HG02623 (cell line): ENCODE results near the gene KMT2A.
A peak's percentile ranks its signal among the peaks of the same experiment; 100 is the strongest.
"Not testable (repeated sequence)": the region's sequence is repeated elsewhere in the genome, so short reads cannot be mapped to it uniquely, and the experiment has no call there.

Source experiments
- ATAC-seq: cut with Tn5 transposase; IDR thresholded peaks from one replicate; pipeline ENCODE4 v1.9.1; 2021; ENCODE audit warnings: moderate library complexity; ENCODE audit not compliant: unreplicated experiment

The KMT2A gene

DNA sequence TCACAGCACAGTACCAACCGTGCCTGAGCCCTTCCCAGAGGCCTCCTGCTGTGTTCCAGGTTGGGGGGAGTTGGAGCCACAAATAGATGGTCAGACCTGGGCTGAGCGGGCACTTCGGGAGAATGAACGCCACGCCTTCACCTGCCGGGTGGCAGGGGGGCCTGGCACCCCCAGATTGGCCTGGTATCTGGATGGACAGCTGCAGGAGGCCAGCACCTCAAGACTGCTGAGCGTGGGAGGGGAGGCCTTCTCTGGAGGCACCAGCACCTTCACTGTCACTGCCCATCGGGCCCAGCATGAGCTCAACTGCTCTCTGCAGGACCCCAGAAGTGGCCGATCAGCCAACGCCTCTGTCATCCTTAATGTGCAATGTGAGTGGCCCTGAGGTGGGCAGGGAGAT is 95.8 kb downstream of the KMT2A start:
- no peak for ATAC-seq

DNA sequence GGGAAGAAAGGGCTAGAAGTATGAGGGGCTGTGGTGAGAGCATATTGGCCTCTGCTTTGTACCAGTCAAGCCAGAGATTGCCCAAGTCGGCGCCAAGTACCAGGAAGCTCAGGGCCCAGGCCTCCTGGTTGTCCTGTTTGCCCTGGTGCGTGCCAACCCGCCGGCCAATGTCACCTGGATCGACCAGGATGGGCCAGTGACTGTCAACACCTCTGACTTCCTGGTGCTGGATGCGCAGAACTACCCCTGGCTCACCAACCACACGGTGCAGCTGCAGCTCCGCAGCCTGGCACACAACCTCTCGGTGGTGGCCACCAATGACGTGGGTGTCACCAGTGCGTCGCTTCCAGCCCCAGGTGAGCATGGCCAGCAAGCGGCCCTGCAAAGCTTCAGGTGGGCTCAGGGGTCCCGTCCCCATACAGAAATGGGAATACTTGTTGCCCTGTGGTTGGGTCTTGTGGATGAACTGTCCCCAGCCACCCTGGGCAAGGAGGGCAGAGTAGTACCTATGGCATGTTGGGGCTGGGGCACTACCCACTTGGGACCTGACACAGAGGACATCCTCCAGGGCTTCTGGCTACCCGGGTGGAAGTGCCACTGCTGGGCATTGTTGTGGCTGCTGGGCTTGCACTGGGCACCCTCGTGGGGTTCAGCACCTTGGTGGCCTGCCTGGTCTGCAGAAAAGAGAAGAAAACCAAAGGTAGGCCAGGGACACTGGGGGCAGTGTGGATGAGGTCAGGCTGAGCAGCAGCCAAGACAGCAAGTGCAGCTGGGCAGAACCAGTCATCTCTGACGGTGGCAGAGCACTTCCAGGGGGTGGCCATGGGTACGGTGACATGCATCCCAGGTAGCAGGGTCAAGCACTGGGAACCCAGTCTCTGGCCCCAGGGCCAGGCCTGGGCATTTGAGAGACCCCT is 96.8 kb downstream of the KMT2A start:
- no peak for ATAC-seq

DNA sequence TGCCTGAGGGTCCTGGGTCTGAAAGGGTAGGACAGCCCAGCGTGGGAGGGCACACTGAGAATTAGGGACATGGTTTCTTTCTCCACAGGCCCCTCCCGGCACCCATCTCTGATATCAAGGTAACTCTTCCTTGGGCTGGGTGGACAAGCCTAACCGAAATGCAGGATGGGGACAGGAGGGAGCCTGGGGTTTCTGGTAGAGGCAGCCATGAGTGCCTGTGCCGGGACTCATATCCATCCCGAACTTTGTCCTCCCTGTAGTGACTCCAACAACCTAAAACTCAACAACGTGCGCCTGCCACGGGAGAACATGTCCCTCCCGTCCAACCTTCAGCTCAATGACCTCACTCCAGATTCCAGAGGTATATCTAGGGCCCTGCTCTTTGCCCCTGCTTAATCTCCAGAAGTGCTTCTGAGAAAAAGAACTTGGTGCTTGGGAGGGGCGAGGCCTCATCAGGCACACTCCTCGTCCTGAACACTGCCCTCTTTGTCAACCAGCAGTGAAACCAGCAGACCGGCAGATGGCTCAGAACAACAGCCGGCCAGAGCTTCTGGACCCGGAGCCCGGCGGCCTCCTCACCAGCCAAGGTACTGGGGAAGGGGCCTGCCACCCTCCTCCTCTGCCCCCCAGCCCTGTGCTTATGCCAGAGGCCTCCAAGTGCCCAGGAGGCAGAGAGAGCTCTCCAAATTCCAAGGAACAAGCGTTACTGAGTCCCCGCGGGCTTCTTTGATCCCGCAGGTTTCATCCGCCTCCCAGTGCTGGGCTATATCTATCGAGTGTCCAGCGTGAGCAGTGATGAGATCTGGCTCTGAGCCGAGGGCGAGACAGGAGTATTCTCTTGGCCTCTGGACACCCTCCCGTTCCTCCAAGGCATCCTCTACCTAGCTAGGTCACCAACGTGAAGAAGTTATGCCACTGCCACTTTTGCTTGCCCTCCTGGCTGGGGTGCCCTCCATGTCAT is 97.8 kb downstream of the KMT2A start:
- no peak for ATAC-seq

DNA sequence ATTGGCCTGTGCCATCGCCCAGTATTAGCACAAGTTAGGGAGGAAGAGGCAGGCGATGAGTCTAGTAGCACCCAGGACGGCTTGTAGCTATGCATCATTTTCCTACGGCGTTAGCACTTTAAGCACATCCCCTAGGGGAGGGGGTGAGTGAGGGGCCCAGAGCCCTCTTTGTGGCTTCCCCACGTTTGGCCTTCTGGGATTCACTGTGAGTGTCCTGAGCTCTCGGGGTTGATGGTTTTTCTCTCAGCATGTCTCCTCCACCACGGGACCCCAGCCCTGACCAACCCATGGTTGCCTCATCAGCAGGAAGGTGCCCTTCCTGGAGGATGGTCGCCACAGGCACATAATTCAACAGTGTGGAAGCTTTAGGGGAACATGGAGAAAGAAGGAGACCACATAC is 99.0 kb downstream of the KMT2A start:
- no peak for ATAC-seq

DNA sequence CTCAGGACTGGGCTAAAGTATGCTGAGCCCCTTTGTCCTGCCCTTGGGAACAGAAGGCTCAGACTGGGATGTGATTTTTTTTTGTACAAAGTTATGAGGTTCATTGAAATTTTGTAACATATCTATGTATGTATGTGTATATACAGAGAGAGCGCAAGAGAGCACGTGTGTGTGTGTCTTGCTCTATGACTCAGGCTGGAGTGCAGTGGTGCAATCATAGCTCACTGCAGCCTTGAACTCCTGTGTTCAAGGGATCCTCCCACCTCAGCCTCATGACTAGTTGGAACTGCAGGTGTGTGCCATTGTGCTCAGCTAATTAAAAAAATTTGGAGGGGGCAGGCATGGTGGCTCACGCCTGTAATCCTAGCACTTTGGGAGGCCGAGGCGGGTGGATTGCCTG is 100.4 kb downstream of the KMT2A start:
- ATAC-seq: no peak

DNA sequence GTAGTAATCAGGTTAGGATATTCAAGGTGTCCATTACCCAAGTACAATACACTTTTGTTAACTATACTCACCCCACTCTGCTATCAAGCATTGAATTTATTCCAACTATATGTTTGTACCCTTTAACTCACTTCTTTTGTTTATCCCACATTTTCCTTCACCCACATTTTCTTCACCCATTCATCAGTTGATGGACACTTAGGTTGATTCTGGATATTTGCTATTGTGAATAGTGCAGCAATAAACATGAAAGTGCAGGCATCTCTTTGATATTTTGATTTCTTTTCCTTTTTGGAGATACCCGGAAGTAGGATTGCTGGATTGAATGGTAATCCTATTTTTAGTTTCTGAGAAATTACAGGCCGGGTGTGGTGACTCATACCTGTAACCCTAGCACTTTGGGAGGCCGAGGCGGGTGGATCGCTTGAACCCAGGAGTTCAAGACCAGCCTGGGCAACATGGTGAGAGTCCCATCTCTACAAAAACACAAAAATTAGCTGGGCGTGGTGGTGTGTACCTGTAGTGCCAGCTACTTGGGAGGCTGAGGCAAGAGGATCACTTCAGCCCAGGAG is 101.2 kb downstream of the KMT2A start:
- ATAC-seq: no peak

DNA sequence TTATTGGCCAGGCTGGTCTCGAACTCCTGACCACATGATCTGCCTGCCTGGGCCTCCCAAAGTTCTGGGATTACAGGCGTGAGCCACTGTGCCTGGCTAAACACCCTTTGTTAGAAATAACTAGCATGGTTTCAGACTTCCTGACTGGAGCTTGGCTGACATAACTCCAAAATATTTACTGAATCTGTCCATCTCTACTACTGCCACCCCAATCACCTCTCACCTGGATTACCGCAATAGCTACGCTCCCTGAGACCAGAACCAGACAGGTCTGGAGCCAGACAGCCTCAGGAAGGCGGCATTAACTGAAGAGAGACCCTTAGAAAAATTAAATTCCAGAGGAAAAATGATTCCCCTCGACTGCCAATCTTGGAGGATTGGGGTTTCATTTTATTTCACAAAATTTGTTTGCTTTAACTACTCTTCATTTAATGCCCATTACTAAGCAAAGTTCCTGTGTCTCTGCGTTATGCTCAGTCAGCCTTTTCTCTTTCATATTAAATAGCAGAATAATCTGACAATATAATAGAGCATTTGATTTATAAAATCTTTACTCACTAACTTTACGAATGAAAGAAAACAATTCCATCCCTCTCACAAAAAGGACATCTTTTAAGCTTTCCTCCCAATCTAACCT is 107.8 kb downstream of the KMT2A start:
- no peak for ATAC-seq

DNA sequence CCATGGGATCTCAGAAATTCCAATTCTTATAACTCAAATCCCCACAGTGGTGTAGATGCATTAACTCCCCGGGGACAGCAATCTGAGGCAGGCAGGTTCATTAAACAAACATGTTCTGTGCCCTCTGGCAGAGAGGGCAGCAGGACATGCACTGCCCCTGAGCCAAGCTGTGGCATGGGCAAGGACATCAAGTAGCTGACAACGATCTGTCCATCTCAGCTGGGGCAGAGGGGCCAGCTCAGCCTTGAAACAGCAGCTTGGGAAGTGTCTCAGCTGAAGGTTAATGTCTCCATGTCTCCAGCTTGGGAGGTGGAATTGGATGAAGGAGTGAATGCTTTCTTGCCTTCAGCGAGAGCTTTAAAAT is 108.3 kb downstream of the KMT2A start:
- no peak for ATAC-seq

DNA sequence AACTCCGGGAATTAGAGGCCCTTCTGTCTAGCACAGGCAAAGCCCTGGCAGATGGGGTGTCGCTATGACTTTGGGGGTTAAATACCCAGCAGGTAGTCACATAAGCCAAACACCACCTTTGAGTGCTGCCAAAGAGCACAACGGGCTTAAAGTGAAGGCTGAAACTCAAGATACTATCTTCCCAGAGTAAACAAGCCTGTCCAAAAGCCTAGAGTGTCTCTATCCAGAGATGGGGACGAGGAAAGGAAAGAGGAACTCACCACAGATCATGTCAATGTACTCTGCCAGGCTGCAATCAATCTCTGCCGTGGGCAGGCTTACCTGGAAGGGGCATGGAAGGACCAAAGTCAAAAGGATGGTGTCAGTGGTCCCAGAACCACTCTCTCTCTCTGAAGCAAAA is 109.2 kb downstream of the KMT2A start:
- no peak for ATAC-seq

DNA sequence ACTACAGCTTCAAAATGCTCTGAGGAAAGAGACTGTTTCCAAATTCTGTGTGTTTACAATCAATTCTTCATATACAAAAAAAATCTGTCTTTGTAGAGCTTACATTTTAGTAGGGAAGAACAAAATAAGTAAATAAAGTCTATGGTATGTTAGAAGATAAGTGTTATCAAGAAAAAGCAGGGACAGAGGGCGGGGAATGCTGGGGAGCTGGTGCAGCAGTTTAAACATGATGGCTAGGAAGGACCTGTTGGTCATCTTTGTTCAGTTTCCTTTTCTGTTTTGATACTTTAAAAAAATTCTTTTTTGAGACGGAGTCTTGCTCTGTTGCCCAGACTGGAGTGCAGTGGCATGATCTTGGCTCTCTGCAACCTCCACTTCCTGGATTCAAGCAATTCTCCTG is 110.8 kb downstream of the KMT2A start:
- no peak for ATAC-seq

DNA sequence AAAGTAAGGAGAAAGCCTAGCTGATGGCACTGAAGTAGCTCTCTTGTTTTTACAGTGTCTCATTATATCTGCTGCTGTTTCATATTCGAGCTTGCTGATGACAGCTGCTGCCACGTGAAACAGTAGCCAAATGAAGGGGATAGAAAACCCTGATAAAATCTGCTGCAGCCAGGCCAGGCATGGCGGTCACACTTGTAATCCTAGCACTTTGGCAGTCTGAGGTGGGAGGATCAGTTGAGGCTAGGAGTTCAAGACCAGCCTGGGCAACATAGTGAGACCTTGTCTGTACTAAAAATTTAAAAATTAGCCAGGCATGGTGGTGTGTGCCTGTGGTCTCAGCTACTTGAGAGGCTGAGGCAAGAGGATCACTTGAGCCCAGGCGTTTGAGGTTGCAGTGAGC is 116.0 kb downstream of the KMT2A start:
- no peak for ATAC-seq

DNA sequence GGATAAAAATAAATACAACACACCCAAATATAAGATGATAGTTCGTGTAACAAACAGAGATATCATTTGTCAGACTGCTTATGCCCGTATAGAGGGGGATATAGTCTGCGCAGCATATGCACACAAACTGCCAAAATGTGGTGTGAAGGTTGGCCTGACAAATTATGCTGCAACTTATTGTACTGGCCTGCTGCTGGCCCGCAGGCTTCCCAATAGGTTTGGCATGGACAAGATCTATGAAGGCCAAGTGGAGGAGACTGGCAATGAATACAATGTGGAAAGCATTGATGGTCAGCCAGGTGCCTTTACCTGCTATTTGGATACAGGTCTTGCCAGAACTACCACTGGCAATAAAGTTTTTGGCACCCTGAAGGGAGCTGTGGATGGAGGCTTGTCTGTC is 124.5 kb downstream of the KMT2A start:
- ATAC-seq: no peak

DNA sequence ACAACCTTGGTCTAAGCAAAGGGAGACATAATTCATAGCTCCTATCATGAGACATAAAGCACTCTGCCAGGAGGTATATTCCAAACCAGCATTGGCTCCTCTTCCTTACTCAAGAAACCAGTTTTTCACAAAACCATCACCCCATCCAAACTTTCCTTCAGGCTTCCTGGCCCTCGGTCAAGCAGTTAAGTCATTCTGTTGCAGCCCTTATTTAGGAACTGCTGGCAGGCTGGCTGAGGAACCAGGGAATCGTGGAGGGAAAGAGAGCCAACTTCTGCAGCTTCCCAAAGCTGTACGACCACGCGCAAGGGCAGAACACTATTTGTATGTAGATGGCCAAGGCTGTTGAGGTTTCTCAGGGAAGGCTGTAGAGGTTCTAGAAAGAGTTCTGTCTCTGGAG is 128.8 kb downstream of the KMT2A start:
- no peak for ATAC-seq

DNA sequence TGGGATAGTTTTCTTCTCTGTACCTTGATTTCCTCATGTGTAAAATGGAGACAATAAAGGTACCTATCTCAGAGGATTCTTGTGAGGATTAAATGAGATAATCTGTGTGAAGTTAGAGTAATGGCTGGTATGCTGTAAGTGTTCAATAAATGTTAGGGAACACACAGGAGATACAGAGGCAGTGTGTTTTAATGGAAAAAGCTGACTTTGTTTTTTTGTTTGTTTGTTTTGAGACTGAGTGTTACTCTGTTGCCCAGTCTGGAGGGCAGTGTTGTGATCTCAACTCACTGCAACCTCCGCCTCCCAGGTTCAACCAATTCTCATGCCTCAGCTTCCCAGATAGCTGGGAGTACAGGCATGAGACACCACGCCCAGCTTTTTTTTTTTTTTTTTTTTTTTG is 133.4 kb downstream of the KMT2A start:
- ATAC-seq: no peak

DNA sequence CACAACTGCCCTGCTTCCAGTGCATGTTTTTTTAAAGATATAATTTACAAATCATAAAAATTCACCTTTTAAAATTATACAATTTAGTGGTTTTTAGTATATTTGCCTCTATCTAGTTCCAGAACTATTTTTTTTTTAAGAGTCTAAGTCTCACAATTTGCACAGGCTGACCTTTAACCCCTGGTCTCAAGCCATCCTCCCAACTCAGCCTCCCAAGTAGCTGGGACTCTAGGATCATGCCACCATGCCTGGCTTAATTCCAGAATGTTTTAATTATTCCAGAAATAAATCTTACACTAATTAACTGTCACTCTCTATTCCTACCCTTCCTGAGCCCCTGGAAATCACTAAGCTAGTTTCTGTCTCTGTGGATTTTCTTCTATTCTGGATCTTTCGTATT is 134.5 kb downstream of the KMT2A start:
- no peak for ATAC-seq

DNA sequence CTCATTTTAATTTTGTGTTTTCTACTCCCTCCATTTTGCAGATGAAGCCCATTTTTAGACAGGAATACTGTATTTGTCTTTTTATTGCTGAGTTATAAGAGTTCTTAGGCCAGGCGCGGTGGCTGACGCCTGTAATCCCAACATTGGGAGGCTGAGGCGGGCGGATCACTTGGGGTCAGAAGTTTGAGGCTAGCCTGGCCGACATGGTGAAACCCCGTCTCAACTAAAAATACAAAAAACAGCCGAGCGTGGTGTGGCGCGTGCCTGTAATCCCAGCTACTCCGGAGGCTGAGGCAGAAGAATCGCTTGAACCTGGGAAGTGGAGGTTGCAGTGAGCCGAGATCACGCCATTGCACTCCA is 135.4 kb downstream of the KMT2A start:
- ATAC-seq: not testable (repeated sequence)

DNA sequence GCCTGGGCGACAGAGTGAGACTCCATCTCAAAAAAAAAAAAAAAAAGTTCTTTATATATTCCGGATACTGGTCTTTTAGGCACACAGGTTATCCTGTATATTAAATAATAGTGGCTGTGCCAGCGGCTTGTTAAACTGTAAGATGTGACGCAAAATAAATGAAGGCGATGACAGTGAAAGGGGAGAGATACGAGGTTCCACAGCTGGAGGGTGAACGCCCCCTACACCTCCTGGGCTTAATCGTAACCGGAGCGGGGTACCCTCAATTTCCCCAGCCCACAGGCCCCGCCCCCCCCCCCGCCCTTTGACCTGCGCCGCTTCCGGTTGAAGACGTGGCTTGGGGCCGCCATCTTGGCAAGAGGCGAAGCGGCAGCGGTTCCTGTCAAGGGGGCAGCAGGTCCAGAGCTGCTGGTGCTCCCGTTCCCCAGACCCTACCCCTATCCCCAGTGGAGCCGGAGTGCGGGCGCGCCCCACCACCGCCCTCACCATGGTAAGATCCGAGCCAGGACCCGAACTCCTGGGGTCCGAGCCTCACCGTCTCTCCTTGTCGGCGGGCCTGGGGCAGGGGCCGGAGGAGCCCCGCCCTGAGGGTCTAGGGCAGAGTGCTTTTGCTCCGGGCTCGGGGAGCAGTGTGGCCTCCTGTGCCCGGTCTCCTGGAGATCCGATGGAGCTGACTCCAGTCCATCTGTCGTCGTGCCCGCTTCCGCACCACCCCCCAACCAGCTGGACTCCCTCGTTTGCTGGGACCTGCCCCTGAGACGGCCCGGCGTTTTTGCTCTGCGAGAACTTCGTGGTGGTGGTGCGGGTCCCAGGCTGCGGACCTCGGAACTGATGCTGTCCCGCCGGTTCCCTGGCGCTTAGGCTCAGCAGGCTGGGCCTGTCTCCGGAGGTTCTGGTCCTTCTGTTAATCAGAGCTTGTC is 136.0 kb downstream of the KMT2A start, which contains the start of gene ARCN1:
TSS of gene ARCN1 (plus strand) at position 349 of the 920 bp plus-strand sequence. CDS start at position 488, 139 bp downstream.
- ATAC-seq: peak; percentile 56

DNA sequence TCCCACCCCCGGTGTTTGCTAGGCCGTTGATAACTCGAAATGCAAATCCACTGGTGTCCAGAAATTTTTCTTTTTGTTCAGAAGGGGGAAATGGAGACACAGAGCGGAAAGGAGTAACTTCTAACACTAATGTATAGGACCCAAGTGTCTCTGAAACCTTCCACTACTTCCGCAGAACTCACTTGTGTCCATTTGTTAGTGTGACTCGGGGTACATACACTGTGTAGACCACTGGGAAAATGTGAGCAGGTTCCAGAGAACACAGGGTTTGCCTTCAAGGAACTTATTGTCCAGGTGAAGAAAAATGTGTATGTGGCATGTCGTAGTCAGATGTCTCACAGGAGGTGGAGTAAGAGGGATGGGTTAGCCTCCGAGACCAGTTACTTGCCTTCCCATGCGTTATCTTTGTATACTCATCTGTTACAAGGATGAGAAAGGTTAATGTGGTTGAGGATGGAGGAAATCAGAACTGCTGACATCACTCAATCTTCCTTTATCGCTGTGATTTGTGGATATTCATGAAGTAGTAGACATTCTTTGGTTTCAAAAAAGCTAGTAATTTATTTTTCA is 136.8 kb downstream of the KMT2A start:
- ATAC-seq: peak; percentile 19

DNA sequence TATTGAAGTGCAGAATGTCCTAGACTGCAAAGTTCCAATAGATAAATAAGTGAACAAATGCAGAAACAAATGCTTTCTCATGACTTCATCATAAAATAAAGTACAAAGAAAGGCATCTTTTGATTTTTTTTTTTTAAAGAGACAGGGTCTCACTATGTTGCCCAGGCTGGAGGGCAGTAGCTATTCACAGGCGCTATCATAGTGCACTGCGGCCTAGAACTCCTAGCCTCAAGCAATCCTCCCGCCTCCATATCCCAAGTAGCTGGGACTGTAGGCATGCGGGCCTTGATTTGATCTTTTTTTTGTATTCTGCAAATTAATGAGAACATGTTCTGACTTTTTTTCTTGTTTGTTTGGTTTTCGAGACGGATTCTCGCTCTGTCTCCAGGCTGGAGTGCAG is 138.3 kb downstream of the KMT2A start:
- no peak for ATAC-seq
